Gastrocnemius medialis (tissue), 4 donors: ENCODE results near the gene ZFP91.

Experiments
- POLR2A ChIP-seq, 2 donors: fragments of 450-650 bp; IDR thresholded peaks; one replicate each; pipeline ENCODE4 v1.6.1; 2017; ENCODE audit warnings: antibody characterized with exemption in 2 of 2, mild to moderate bottlenecking in 2 of 2, moderate library complexity in 2 of 2
- TF ChIP-seq, protein P1 (sequence below), 5 experiments: fragments of 450-650 bp in 3 of 5; fragments of 200-600 bp in 2 of 5; sonication (generic) in 2 of 5; IDR thresholded peaks in 4 of 5; conservative IDR thresholded peaks in 1 of 5; 1 replicate in 4 of 5; 2 replicates in 1 of 5; pipeline ENCODE4 v1.5.1; 2016 to 2019; ENCODE audit warnings: antibody characterized with exemption in 5 of 5, mild to moderate bottlenecking in 3 of 5, moderate library complexity in 3 of 5

DNA sequence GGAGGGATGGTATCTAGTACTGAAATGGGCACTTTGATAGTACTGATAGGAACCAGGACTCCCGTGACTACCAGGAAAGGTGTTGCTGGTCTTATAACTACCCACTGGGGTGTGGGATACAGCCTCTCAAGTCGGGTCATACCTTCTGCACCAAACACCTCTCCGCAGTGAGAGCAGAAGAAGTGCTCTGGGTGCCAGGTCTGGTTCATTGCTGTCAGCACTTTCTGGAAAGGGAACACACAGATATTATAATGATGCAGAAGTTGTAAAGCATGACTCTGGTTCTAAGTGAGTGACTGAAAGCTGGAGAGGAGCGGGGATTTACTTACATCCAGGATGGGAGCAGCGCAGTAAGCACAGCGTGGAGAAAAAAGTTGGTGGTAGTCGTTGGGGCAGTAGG, 29.2 kb upstream of the ZFP91 start:
- TF ChIP-seq, protein P1, sequence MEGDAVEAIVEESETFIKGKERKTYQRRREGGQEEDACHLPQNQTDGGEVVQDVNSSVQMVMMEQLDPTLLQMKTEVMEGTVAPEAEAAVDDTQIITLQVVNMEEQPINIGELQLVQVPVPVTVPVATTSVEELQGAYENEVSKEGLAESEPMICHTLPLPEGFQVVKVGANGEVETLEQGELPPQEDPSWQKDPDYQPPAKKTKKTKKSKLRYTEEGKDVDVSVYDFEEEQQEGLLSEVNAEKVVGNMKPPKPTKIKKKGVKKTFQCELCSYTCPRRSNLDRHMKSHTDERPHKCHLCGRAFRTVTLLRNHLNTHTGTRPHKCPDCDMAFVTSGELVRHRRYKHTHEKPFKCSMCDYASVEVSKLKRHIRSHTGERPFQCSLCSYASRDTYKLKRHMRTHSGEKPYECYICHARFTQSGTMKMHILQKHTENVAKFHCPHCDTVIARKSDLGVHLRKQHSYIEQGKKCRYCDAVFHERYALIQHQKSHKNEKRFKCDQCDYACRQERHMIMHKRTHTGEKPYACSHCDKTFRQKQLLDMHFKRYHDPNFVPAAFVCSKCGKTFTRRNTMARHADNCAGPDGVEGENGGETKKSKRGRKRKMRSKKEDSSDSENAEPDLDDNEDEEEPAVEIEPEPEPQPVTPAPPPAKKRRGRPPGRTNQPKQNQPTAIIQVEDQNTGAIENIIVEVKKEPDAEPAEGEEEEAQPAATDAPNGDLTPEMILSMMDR (IDR thresholded peaks at IDR 0.05 in 4 of 5, conservative IDR thresholded peaks at IDR 0.05 in 1 of 5): no peak
- TF ChIP-seq POLR2A (IDR thresholded peaks at IDR 0.05): no peak
